IMR-90 (cell line): ENCODE measurements around the gene NCR2. TPM values are rescaled to one million over a fixed set of nuclear protein-coding genes. Genes with fewer than 3 reads are reported as not detected.
A peak's percentile ranks its signal among the peaks of the same experiment; 100 is the strongest.

Source experiments
- ATAC-seq: fragments of 200-7000 bp; cut with Tn5 transposase; 2 replicates; pipeline ENCODE4 v1.9.1; 2020; ENCODE audit warnings: low read depth, mild to moderate bottlenecking, moderate library complexity
- BruUV-seq: library from RNA; stranded (reverse); fragments of 400-500 nt; replicated peaks from 2 replicates; lab custom pipeline; 2021; lab: Mats Ljungman, UMichigan
- CTCF ChIA-PET: fragments of 300-600 bp; formaldehyde crosslinking; extraction: SDS; loops from one replicate; lab custom pipeline; 2021; ENCODE audit warnings: antibody characterized with exemption; lab: Yijun Ruan, JAX
- POLR2A ChIA-PET: fragments of 300-600 bp; sonication (Branson Sonifier 250); formaldehyde crosslinking; loops from one replicate; lab custom pipeline; 2022; ENCODE audit warnings: antibody characterized with exemption; ENCODE audit not compliant: unreplicated experiment; lab: Charles Lee
- DNase-seq: peaks from one replicate; pipeline ENCODE4 v3.0.0; 2013
- H2AFZ ChIP-seq: replicated peaks from 2 replicates; pipeline ENCODE3; 2013; ENCODE audit warnings: low read length, mild to moderate bottlenecking; ENCODE audit not compliant: poor library complexity
- H2AK5ac ChIP-seq: 2 replicates; pipeline ENCODE4 v1.6.1; 2013; ENCODE audit warnings: low read depth, low read length, inconsistent platforms
- H2AK9ac ChIP-seq: replicated peaks from 2 replicates; pipeline ENCODE3; 2013; ENCODE audit warnings: mild to moderate bottlenecking, low read depth, low read length, moderate library complexity; ENCODE audit not compliant: poor library complexity
- H2BK120ac ChIP-seq: 2 replicates; pipeline ENCODE4 v1.6.1; 2013; ENCODE audit warnings: low read depth, low read length, inconsistent platforms
- H2BK15ac ChIP-seq: 3 replicates; pipeline ENCODE4 v1.6.1; 2013; ENCODE audit warnings: low read depth, low read length, inconsistent platforms
- H2BK20ac ChIP-seq: 2 replicates; pipeline ENCODE4 v1.6.1; 2013; ENCODE audit warnings: low read depth, mild to moderate bottlenecking, inconsistent platforms, low read length, moderate library complexity
- H2BK5ac ChIP-seq: 2 replicates; pipeline ENCODE4 v1.6.1; 2013; ENCODE audit warnings: mild to moderate bottlenecking, low read depth, low read length, inconsistent platforms; ENCODE audit not compliant: poor library complexity, severe bottlenecking
- H3K14ac ChIP-seq: replicated peaks from 2 replicates; pipeline ENCODE4 v1.6.1; 2013; ENCODE audit warnings: low read depth, low read length, inconsistent platforms
- H3K18ac ChIP-seq: 2 replicates; pipeline ENCODE4 v1.6.1; 2013; ENCODE audit warnings: low read depth, low read length, control low read depth
- H3K23ac ChIP-seq: 2 replicates; pipeline ENCODE4 v1.6.1; 2013; ENCODE audit warnings: low read depth, low read length, inconsistent platforms
- H3K27ac ChIP-seq: 2 replicates; pipeline ENCODE4 v1.5.1; 2013; ENCODE audit warnings: mild to moderate bottlenecking, control low read depth, low read length; ENCODE audit not compliant: insufficient read depth
- H3K27me3 ChIP-seq: 2 replicates; pipeline ENCODE4 v1.6.1; 2013; ENCODE audit warnings: low read length; ENCODE audit not compliant: control insufficient read depth, insufficient read depth
- H3K36me3 ChIP-seq: 2 replicates; pipeline ENCODE4 v1.6.1; 2013; ENCODE audit warnings: low read length, mixed read lengths; ENCODE audit not compliant: control insufficient read depth, insufficient read depth
- H3K4ac ChIP-seq: 2 replicates; pipeline ENCODE4 v1.6.1; 2013; ENCODE audit warnings: low read depth, low read length, inconsistent platforms
- H3K4me1 ChIP-seq: 2 replicates; pipeline ENCODE4 v1.6.1; 2013; ENCODE audit warnings: low read length, mixed read lengths; ENCODE audit not compliant: control insufficient read depth, insufficient read depth
- H3K4me2 ChIP-seq: 2 replicates; pipeline ENCODE4 v1.6.1; 2013; ENCODE audit warnings: low read depth, mild to moderate bottlenecking, control low read depth, low read length, moderate library complexity
- H3K4me3 ChIP-seq: 2 replicates; pipeline ENCODE4 v1.5.1; 2013; ENCODE audit warnings: low read depth, mild to moderate bottlenecking, control low read depth, low read length, moderate library complexity; ENCODE audit not compliant: insufficient read depth
- H3K56ac ChIP-seq: 2 replicates; pipeline ENCODE4 v1.6.1; 2013; ENCODE audit warnings: low read length, inconsistent platforms; ENCODE audit not compliant: insufficient read depth; ENCODE audit errors: extremely low read depth
- H3K79me1 ChIP-seq, 2 experiments: 2 replicates each; pipeline ENCODE4 v1.6.1; 2013; ENCODE audit warnings: low read length in 2 of 2, inconsistent platforms in 1 of 2, low read depth in 1 of 2
- H3K9ac ChIP-seq: 2 replicates; pipeline ENCODE4 v1.6.1; 2013; ENCODE audit warnings: low read depth, low read length, control low read depth
- H3K9me1 ChIP-seq: 2 replicates; pipeline ENCODE4 v1.6.1; 2013; ENCODE audit warnings: low read length, inconsistent platforms; ENCODE audit not compliant: insufficient read depth
- H3K9me3 ChIP-seq: 2 replicates; pipeline ENCODE4 v1.6.1; 2013; ENCODE audit warnings: low read length; ENCODE audit not compliant: control insufficient read depth, insufficient read depth
- H4K20me1 ChIP-seq: 2 replicates; pipeline ENCODE4 v1.6.1; 2013; ENCODE audit warnings: low read length, inconsistent platforms; ENCODE audit not compliant: insufficient read depth
- H4K5ac ChIP-seq: 2 replicates; pipeline ENCODE4 v1.6.1; 2013; ENCODE audit warnings: mild to moderate bottlenecking, low read depth, low read length, control low read depth
- H4K8ac ChIP-seq, 2 experiments: 2 replicates each; pipeline ENCODE4 v1.6.1; 2013; ENCODE audit warnings: low read depth in 2 of 2, low read length in 2 of 2, control low read depth in 1 of 2, inconsistent platforms in 1 of 2
- H4K91ac ChIP-seq: 2 replicates; pipeline ENCODE4 v1.6.1; 2013; ENCODE audit warnings: low read depth, low read length, inconsistent platforms; ENCODE audit not compliant: insufficient read depth
- BHLHE40 ChIP-seq: fragments of 150-350 bp; IDR thresholded peaks from 2 replicates; pipeline ENCODE4 v1.6.1; 2016; ENCODE audit warnings: mild to moderate bottlenecking, low read depth, low read length
- CEBPB ChIP-seq: IDR thresholded peaks from 2 replicates; pipeline ENCODE4 v1.6.1; 2012; ENCODE audit warnings: low read depth, low read length, improper control_type of control experiment
- CHD1 ChIP-seq: IDR thresholded peaks from 2 replicates; pipeline ENCODE4 v1.6.1; 2012; ENCODE audit warnings: low read depth, low read length, improper control_type of control experiment
- ELK1 ChIP-seq: fragments of 150-350 bp; IDR thresholded peaks from 2 replicates; pipeline ENCODE4 v1.6.1; 2016; ENCODE audit warnings: low read depth, mild to moderate bottlenecking, low read length, moderate library complexity, borderline replicate concordance
- FOS ChIP-seq: fragments of 150-350 bp; IDR thresholded peaks from 2 replicates; pipeline ENCODE4 v1.6.1; 2016; ENCODE audit warnings: low read depth, low read length
- MAFK ChIP-seq: IDR thresholded peaks from 2 replicates; pipeline ENCODE4 v1.6.1; 2012; ENCODE audit warnings: low read depth, low read length, improper control_type of control experiment
- MAZ ChIP-seq: IDR thresholded peaks from 2 replicates; pipeline ENCODE4 v1.6.1; 2012; ENCODE audit warnings: low read depth, mild to moderate bottlenecking, low read length, improper control_type of control experiment, moderate library complexity, borderline replicate concordance
- MXI1 ChIP-seq: IDR thresholded peaks from 2 replicates; pipeline ENCODE4 v1.6.1; 2012; ENCODE audit warnings: low read depth, mild to moderate bottlenecking, low read length, moderate library complexity, borderline replicate concordance
- POLR2A ChIP-seq: IDR thresholded peaks from 2 replicates; pipeline ENCODE4 v1.6.1; 2012; ENCODE audit warnings: mild to moderate bottlenecking, low read depth, low read length
- RAD21 ChIP-seq: IDR thresholded peaks from 2 replicates; pipeline ENCODE4 v1.6.1; 2012; ENCODE audit warnings: low read length, improper control_type of control experiment
- RFX5 ChIP-seq: IDR thresholded peaks from 2 replicates; pipeline ENCODE4 v1.8.0; 2012; ENCODE audit warnings: low read depth, mild to moderate bottlenecking, low read length, moderate library complexity
- SMC3 ChIP-seq: fragments of 150-350 bp; IDR thresholded peaks from 2 replicates; pipeline ENCODE4 v1.6.1; 2016; ENCODE audit warnings: low read depth, mild to moderate bottlenecking, antibody characterized with exemption, low read length, moderate library complexity
- WGBS, 2 experiments: methylation state at CpG; one replicate each; pipeline versions ENCODE4 v1.1.5 to v1.1.7; 2013; ENCODE audit warnings: missing lambda C conversion rate in 2 of 2; ENCODE audit not compliant: insufficient read length in 1 of 2; ENCODE audit errors: extremely low coverage in 2 of 2; 5-methylcytosine and 5-hydroxymethylcytosine counted together
- dilution Hi-C: fragments of 300-500 bp; cut with HindIII; formaldehyde crosslinking; loops from one replicate; pipeline ENCODE4 v1.14.3; 2018; ENCODE audit warnings: low sequenced_read_pairs; ENCODE audit not compliant: unreplicated experiment
- in situ Hi-C: fragments of 300-500 bp; cut with MboI; formaldehyde crosslinking; loops from 3 replicates; pipeline ENCODE4 v1.14.3; 2019; ENCODE audit warnings: low sequenced_read_pairs, inconsistent platforms, mixed read lengths
- intact Hi-C: fragments of 100-400 bp; cut with micrococcal nuclease; formaldehyde crosslinking; loops from 2 replicates; pipeline ENCODE4 v1.10.0; 2022
- polyA plus RNA-seq, 3 experiments: library from polyadenylated mRNA; depleted of rRNA; stranded (reverse); fragments of >200 nt; gene quantifications; 2 replicates each; pipeline ENCODE4 v1.2.3, GENCODE V29; 2012; ENCODE audit warnings: low replicate concordance in 1 of 3
- total RNA-seq: library from RNA; depleted of rRNA; stranded (reverse); fragments of >200 nt; gene quantifications from 2 replicates; pipeline ENCODE4 v1.2.3, GENCODE V29; 2012
- TF ChIP-seq, protein P1 (sequence below): fragments of 150-350 bp; IDR thresholded peaks from 2 replicates; pipeline ENCODE4 v1.6.1; 2017; ENCODE audit warnings: mild to moderate bottlenecking, antibody characterized with exemption, low read length, low read depth

The NCR2 gene
- total and polyA plus RNA-seq, 2 of the 4 experiments (the other 2 are of a cell fraction) = not detected

- Histone ChIP-seq H3K14ac (no peak overlapping the region), H2AFZ (peak overlapping the region; percentile 86), H3K27ac (no peak overlapping the region), H3K27me3 (peaks cover 13% of the 10 kb centered on the region), H3K9me3 (no peaks in the 10 kb centered on the region), H3K79me1 (no peaks in the 10 kb centered on the region), H3K56ac (no peak overlapping the region), H4K5ac (no peak overlapping the region), H2BK20ac (0 out of 2 replicates have a peak overlapping the region, but pooled peaks have one; percentile 28), H4K91ac (no peak overlapping the region), H3K4me2 (peak overlapping the region; percentile 90), H2BK5ac (no peak overlapping the region), H2AK9ac (peak overlapping the region; percentile 35), H3K18ac (no peak overlapping the region), H4K8ac (no peak overlapping the region), H3K9ac (0 out of 2 replicates have a peak overlapping the region, but pooled peaks have one; percentile 12), H2BK15ac (no peak overlapping the region), H3K9me1 (no peaks in the 10 kb centered on the region), H2AK5ac (no peak overlapping the region), H3K4ac (peak overlapping the region; percentile 4; the same call in 1 of the 2 replicates), H2BK120ac (no peak overlapping the region), H3K36me3 (no peaks in the 10 kb centered on the region), H4K20me1 (no peaks in the 10 kb centered on the region), H3K23ac (no peak overlapping the region), H3K4me1 (no peaks in the 10 kb centered on the region), H3K4me3 (peak overlapping the region; percentile 37; the same call in 1 of the 2 replicates)
- dilution Hi-C loops (no loop called here), intact Hi-C loops (loop anchor here (1.0 to 5.0 kb wide), 3 partner anchors 13 to 247 kb away; partner anchors contain the start of genes NFYA and OARD1), in situ Hi-C loops (no loop called here)
- DNase-seq (peak; percentile 81), ATAC-seq (peak; percentile 98)
- ChIA-PET CTCF (interaction anchor here (0.9 to 2.3 kb wide), 5 partner anchors 9 to 138 kb away, joined by 3 to 7 read pairs (median 4); no protein-coding TSS in a partner anchor), POLR2A (no interaction called here)
- WGBS, 2 experiments = 3% methylated on average over 16 of the region's 33 CpGs; no CpG with 5 or more reads in 1 of the 2 experiments
- BruUV-seq = no TSS peak
- TF ChIP-seq, protein P1, sequence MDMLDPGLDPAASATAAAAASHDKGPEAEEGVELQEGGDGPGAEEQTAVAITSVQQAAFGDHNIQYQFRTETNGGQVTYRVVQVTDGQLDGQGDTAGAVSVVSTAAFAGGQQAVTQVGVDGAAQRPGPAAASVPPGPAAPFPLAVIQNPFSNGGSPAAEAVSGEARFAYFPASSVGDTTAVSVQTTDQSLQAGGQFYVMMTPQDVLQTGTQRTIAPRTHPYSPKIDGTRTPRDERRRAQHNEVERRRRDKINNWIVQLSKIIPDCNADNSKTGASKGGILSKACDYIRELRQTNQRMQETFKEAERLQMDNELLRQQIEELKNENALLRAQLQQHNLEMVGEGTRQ = no peak
- TF ChIP-seq RAD21 (peak; percentile 87), BHLHE40 (peak; percentile 84), MAZ (no peak), CEBPB (no peak), ELK1 (no peak), RFX5 (no peak), MXI1 (peak; percentile 40; the same call in 1 of the 2 replicates), POLR2A (0 out of 2 replicates have a peak, but pooled peaks have one; percentile 26), CHD1 (no peak), MAFK (no peak), FOS (no peak), SMC3 (peak; percentile 58)
These were observed 16.5 kb upstream of the NCR2 start for GRCh38 chr6:41318654-41319565.
